GM12878 (cell line): Measurements from ENCODE around the gene MED13L. TPM values are rescaled to one million over a fixed set of nuclear protein-coding genes. Genes with fewer than 3 reads are reported as not detected.

Source experiments
- ATAC-seq: fragments of 200-7000 bp; cut with Tn5 transposase; 3 replicates; pipeline ENCODE4 v1.9.1; 2020; ENCODE audit warnings: mild to moderate bottlenecking, moderate library complexity
- BruUV-seq: library from RNA; stranded (reverse); fragments of 400-500 nt; replicated peaks from 2 replicates; lab custom pipeline; 2021; lab: Mats Ljungman, UMichigan
- CTCF ChIA-PET: fragments of 300-600 bp; sonication (Branson Sonifier 250); formaldehyde crosslinking; extraction: SDS; loops from one replicate; lab custom pipeline; 2021; ENCODE audit warnings: inconsistent platforms; lab: Yijun Ruan, JAX
- POLR2A ChIA-PET: fragments of 350-600 bp; formaldehyde crosslinking; extraction: SDS; loops from one replicate; lab custom pipeline; 2021; ENCODE audit warnings: inconsistent platforms; lab: Charles Lee
- RAD21 ChIA-PET: fragments of 300-600 bp; sonication (Branson Sonifier 250); formaldehyde crosslinking; loops from one replicate; lab custom pipeline; 2023; ENCODE audit warnings: antibody characterized with exemption; ENCODE audit not compliant: unreplicated experiment; lab: Charles Lee
- SMC1A ChIA-PET: fragments of 300-600 bp; sonication (Branson Sonifier 250); formaldehyde crosslinking; loops from one replicate; lab custom pipeline; 2023; ENCODE audit not compliant: unreplicated experiment, uncharacterized antibody; lab: Charles Lee
- DNase-seq: peaks from one replicate; pipeline ENCODE4 v3.0.0-alpha.2; 2011; ENCODE audit warnings: low read depth, low spot score
- FAIRE-seq: peaks from 3 replicates; lab custom pipeline; 2011; peaks lifted over from hg19 to GRCh38; lab: Jason Lieb, UNC
- H2AFZ ChIP-seq: 2 replicates; pipeline ENCODE4 v1.6.0; 2011; ENCODE audit warnings: low read depth, low read length, control low read depth; ENCODE audit not compliant: control insufficient read depth
- H3K27ac ChIP-seq: 2 replicates; pipeline ENCODE4 v1.5.1; 2011; ENCODE audit warnings: control low read depth; ENCODE audit not compliant: control insufficient read depth, insufficient read depth
- H3K27me3 ChIP-seq, 2 experiments: replicated peaks in 1 of 2; 2 replicates each; pipeline versions ENCODE4 v1.6.0 to v1.6.1; 2011; ENCODE audit warnings: low read length in 1 of 2; ENCODE audit not compliant: control insufficient read depth in 2 of 2, insufficient read depth in 2 of 2
- H3K36me3 ChIP-seq, 2 experiments: 2 replicates each; pipeline ENCODE4 v1.5.1; 2011; ENCODE audit warnings: low read length in 1 of 2; ENCODE audit not compliant: control insufficient read depth in 2 of 2, insufficient read depth in 2 of 2
- H3K4me1 ChIP-seq: 2 replicates; pipeline ENCODE4 v1.6.1; 2011; ENCODE audit warnings: mild to moderate bottlenecking, low read length, moderate library complexity, mixed read lengths; ENCODE audit not compliant: control insufficient read depth, insufficient read depth
- H3K4me2 ChIP-seq: 2 replicates; pipeline ENCODE4 v1.6.0; 2011; ENCODE audit warnings: control low read depth; ENCODE audit not compliant: control insufficient read depth, insufficient read depth
- H3K4me3 ChIP-seq: fragments of 200-600 bp; sonication (generic); 2 replicates; pipeline ENCODE4 v1.5.1; 2016
- H3K79me2 ChIP-seq: 2 replicates; pipeline ENCODE4 v1.6.0; 2011; ENCODE audit warnings: low read length; ENCODE audit not compliant: control insufficient read depth, insufficient read depth
- H3K9ac ChIP-seq: 2 replicates; pipeline ENCODE4 v1.8.0; 2011; ENCODE audit warnings: low read length, control low read depth, mixed read lengths; ENCODE audit not compliant: control insufficient read depth, insufficient read depth
- H3K9me3 ChIP-seq: replicated peaks from 3 replicates; pipeline ENCODE4 v1.5.1; 2011; ENCODE audit warnings: mild to moderate bottlenecking, low read length; ENCODE audit not compliant: control insufficient read depth, insufficient read depth
- H4K20me1 ChIP-seq: 2 replicates; pipeline ENCODE4 v1.6.0; 2011; ENCODE audit not compliant: control insufficient read depth, insufficient read depth
- CHD1 ChIP-seq: IDR thresholded peaks from 2 replicates; pipeline ENCODE4 v1.6.1; 2012; ENCODE audit warnings: low read depth, low read length, improper control_type of control experiment
- EED ChIP-seq: sonication (generic); IDR thresholded peaks from 2 replicates; pipeline ENCODE4 v1.6.1; 2016; ENCODE audit warnings: antibody characterized with exemption, low read depth
- FOXK2 ChIP-seq: fragments of 450-650 bp; IDR thresholded peaks from 2 replicates; pipeline ENCODE4 v1.6.1; 2017; ENCODE audit warnings: mild to moderate bottlenecking, moderate library complexity
- MEF2A ChIP-seq: IDR thresholded peaks from 2 replicates; pipeline ENCODE4 v1.6.1; 2011; ENCODE audit warnings: low read depth, mild to moderate bottlenecking, low read length, moderate library complexity; ENCODE audit not compliant: insufficient read depth
- MXI1 ChIP-seq: fragments of 150-350 bp; IDR thresholded peaks from 2 replicates; pipeline ENCODE4 v1.6.1; 2011; ENCODE audit warnings: low read depth, mild to moderate bottlenecking, inconsistent platforms, low read length, improper control_type of control experiment
- NR2F1 ChIP-seq: fragments of 450-650 bp; conservative IDR thresholded peaks from 2 replicates; pipeline ENCODE4 v1.6.1; 2017; ENCODE audit warnings: mild to moderate bottlenecking
- PAX8 ChIP-seq: fragments of 450-650 bp; IDR thresholded peaks from 2 replicates; pipeline ENCODE4 v1.6.1; 2017; ENCODE audit warnings: mild to moderate bottlenecking, moderate library complexity
- RBBP5 ChIP-seq: fragments of 200-600 bp; sonication (generic); conservative IDR thresholded peaks from 2 replicates; pipeline ENCODE4 v1.6.1; 2016
- RCOR1 ChIP-seq: conservative IDR thresholded peaks from 2 replicates; pipeline ENCODE4 v1.6.1; 2012; ENCODE audit warnings: low read depth, low read length, improper control_type of control experiment
- SIX5 ChIP-seq: IDR thresholded peaks from 2 replicates; pipeline ENCODE4 v1.6.1; 2011; ENCODE audit warnings: mild to moderate bottlenecking, low read depth, low read length, moderate library complexity; ENCODE audit not compliant: severe bottlenecking
- WGBS: methylation state at CpG from one replicate; pipeline ENCODE4 v1.1.6; 2016; ENCODE audit warnings: low lambda C conversion rate; ENCODE audit not compliant: insufficient replicate concordance, insufficient coverage; ENCODE audit errors: missing lambda C conversion rate; 5-methylcytosine and 5-hydroxymethylcytosine counted together
- in situ Hi-C: fragments of 300-500 bp; cut with MboI; formaldehyde crosslinking; loops from 9 replicates; pipeline ENCODE4 v1.14.3; 2018; ENCODE audit warnings: mixed read lengths
- intact Hi-C: fragments of 100-400 bp; cut with micrococcal nuclease; formaldehyde crosslinking; loops from one replicate; pipeline ENCODE4 v1.14.2; 2022; ENCODE audit not compliant: unreplicated experiment
- polyA plus RNA-seq, 11 experiments: library from polyadenylated mRNA; depleted of rRNA in 4 of 11; unstranded in 6 of 11; stranded (reverse) in 5 of 11; fragments of >200 nt; fragmentation: Nextera tagmentation in 4 of 11; fragmentation: Illumina TruSeq in 1 of 11; extraction: Ambion mirVana in 4 of 11; extraction: Trizol in 1 of 11; gene quantifications; 1 replicate in 1 of 11; 2 replicates in 10 of 11; pipeline versions ENCODE4 v1.2.1 to v1.2.3, GENCODE V29; 2011 to 2016; ENCODE audit warnings: inconsistent platforms in 2 of 11, missing spikeins in 2 of 11, low read depth in 1 of 11
- total RNA-seq, 4 experiments: library from RNA; depleted of rRNA in 3 of 4; stranded (reverse); fragments of >200 nt in 3 of 4; fragmentation: Illumina TruSeq in 1 of 4; extraction: Trizol in 1 of 4; gene quantifications; 2 replicates each; pipeline versions ENCODE4 v1.2.1 to v1.2.3, GENCODE V29; 2013 to 2021
- TF ChIP-seq, protein P1 (sequence below): fragments of 450-650 bp; IDR thresholded peaks from 2 replicates; pipeline ENCODE4 v1.6.1; 2017; ENCODE audit warnings: mild to moderate bottlenecking, low read depth, inconsistent platforms; ENCODE audit not compliant: poor library complexity, severe bottlenecking
- TF ChIP-seq, protein P2 (sequence below): fragments of 450-650 bp; IDR thresholded peaks from 2 replicates; pipeline ENCODE4 v1.6.1; 2017; ENCODE audit warnings: mild to moderate bottlenecking, moderate library complexity
- TF ChIP-seq, protein P3 (sequence below): fragments of 450-650 bp; IDR thresholded peaks from 2 replicates; pipeline ENCODE4 v1.6.1; 2018; ENCODE audit warnings: borderline replicate concordance, mild to moderate bottlenecking; ENCODE audit not compliant: partially characterized antibody
- TF ChIP-seq, protein P4 (sequence below): fragments of 450-650 bp; conservative IDR thresholded peaks from 2 replicates; pipeline ENCODE4 v1.6.1; 2017; ENCODE audit warnings: mild to moderate bottlenecking, moderate library complexity

Gene MED13L
- total and polyA plus RNA-seq, 10 of the 15 experiments (the other 5 are each of a cell fraction or from before 2014, with no cell fraction given), result 3.7 to 30.1 (median 9.1) TPM

DNA sequence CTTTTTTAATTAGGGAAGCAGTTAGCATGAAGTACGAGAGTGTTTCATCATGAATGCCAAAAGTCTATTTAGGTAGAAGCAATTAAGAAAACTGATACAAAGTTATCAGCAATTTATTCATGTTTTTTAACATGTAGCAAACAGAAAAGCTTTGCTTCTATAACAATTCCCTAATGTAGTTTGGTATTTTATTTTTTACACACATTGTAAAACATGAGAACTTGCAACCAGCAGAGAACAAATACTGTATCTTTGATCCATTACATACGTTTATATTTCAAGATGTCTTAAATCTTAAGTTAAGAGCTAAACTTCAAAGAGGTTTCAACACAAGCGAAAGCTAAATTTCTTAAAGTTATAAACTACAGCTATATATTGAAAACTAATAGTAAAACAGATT is 39.3 kb downstream of the MED13L start:
- no peak overlapping the region for H2AFZ ChIP-seq
- no peaks in the 10 kb centered on the region for H3K36me3 ChIP-seq
- no peaks in the 10 kb centered on the region for H3K9me3 ChIP-seq
- no peak overlapping the region for H3K4me2 ChIP-seq
- ChIA-PET SMC1A (interaction anchor here (0.6 to 3.3 kb wide), 6 partner anchors 10 to 364 kb away, joined by 3 to 13 read pairs (median 4); no protein-coding TSS in a partner anchor), CTCF (interaction anchor here (0.6 to 3.7 kb wide), 8 partner anchors 9 to 471 kb away, joined by 3 to 31 read pairs (median 4); no protein-coding TSS in a partner anchor), RAD21 (interaction anchor here (1.3 to 3.5 kb wide), 2 partner anchors 97 to 174 kb away, joined by 4 to 31 read pairs; no protein-coding TSS in a partner anchor), POLR2A (no interaction called here)
- DNase-seq (no peak), ATAC-seq (no peak), FAIRE-seq (no peak)
- no TSS peak for BruUV-seq
- H3K27me3 ChIP-seq, result no peaks in the 10 kb centered on the region
- H3K79me2 ChIP-seq, result no peaks in the 10 kb centered on the region; the same call in none of the 2 replicates
- WGBS, result 78% methylated on average over 3 of the region's 3 CpGs
- in situ Hi-C loops (no loop called here), intact Hi-C loops (no loop called here)
- H3K4me3 ChIP-seq, result no peak overlapping the region
- no peak overlapping the region for H3K27ac ChIP-seq
- no peaks in the 10 kb centered on the region for H3K4me1 ChIP-seq
- H4K20me1 ChIP-seq, result no peaks in the 10 kb centered on the region
- no peak overlapping the region for H3K9ac ChIP-seq
- TF ChIP-seq, protein P1, sequence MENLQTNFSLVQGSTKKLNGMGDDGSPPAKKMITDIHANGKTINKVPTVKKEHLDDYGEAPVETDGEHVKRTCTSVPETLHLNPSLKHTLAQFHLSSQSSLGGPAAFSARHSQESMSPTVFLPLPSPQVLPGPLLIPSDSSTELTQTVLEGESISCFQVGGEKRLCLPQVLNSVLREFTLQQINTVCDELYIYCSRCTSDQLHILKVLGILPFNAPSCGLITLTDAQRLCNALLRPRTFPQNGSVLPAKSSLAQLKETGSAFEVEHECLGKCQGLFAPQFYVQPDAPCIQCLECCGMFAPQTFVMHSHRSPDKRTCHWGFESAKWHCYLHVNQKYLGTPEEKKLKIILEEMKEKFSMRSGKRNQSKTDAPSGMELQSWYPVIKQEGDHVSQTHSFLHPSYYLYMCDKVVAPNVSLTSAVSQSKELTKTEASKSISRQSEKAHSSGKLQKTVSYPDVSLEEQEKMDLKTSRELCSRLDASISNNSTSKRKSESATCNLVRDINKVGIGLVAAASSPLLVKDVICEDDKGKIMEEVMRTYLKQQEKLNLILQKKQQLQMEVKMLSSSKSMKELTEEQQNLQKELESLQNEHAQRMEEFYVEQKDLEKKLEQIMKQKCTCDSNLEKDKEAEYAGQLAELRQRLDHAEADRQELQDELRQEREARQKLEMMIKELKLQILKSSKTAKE, result no peak
- TF ChIP-seq SIX5 (no peak), EED (no peak), CHD1 (no peak), MXI1 (no peak), MEF2A (no peak), NR2F1 (no peak), FOXK2 (no peak), PAX8 (no peak), RBBP5 (no peak), RCOR1 (no peak)
- TF ChIP-seq, protein P2, sequence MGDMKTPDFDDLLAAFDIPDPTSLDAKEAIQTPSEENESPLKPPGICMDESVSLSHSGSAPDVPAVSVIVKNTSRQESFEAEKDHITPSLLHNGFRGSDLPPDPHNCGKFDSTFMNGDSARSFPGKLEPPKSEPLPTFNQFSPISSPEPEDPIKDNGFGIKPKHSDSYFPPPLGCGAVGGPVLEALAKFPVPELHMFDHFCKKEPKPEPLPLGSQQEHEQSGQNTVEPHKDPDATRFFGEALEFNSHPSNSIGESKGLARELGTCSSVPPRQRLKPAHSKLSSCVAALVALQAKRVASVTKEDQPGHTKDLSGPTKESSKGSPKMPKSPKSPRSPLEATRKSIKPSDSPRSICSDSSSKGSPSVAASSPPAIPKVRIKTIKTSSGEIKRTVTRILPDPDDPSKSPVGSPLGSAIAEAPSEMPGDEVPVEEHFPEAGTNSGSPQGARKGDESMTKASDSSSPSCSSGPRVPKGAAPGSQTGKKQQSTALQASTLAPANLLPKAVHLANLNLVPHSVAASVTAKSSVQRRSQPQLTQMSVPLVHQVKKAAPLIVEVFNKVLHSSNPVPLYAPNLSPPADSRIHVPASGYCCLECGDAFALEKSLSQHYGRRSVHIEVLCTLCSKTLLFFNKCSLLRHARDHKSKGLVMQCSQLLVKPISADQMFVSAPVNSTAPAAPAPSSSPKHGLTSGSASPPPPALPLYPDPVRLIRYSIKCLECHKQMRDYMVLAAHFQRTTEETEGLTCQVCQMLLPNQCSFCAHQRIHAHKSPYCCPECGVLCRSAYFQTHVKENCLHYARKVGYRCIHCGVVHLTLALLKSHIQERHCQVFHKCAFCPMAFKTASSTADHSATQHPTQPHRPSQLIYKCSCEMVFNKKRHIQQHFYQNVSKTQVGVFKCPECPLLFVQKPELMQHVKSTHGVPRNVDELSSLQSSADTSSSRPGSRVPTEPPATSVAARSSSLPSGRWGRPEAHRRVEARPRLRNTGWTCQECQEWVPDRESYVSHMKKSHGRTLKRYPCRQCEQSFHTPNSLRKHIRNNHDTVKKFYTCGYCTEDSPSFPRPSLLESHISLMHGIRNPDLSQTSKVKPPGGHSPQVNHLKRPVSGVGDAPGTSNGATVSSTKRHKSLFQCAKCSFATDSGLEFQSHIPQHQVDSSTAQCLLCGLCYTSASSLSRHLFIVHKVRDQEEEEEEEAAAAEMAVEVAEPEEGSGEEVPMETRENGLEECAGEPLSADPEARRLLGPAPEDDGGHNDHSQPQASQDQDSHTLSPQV, result no peak
- TF ChIP-seq, protein P3, sequence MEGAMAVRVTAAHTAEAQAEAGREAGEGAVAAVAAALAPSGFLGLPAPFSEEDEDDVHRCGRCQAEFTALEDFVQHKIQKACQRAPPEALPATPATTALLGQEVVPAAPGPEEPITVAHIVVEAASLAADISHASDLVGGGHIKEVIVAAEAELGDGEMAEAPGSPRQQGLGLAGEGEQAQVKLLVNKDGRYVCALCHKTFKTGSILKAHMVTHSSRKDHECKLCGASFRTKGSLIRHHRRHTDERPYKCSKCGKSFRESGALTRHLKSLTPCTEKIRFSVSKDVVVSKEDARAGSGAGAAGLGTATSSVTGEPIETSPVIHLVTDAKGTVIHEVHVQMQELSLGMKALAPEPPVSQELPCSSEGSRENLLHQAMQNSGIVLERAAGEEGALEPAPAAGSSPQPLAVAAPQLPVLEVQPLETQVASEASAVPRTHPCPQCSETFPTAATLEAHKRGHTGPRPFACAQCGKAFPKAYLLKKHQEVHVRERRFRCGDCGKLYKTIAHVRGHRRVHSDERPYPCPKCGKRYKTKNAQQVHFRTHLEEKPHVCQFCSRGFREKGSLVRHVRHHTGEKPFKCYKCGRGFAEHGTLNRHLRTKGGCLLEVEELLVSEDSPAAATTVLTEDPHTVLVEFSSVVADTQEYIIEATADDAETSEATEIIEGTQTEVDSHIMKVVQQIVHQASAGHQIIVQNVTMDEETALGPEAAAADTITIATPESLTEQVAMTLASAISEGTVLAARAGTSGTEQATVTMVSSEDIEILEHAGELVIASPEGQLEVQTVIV, result no peak
- TF ChIP-seq, protein P4, sequence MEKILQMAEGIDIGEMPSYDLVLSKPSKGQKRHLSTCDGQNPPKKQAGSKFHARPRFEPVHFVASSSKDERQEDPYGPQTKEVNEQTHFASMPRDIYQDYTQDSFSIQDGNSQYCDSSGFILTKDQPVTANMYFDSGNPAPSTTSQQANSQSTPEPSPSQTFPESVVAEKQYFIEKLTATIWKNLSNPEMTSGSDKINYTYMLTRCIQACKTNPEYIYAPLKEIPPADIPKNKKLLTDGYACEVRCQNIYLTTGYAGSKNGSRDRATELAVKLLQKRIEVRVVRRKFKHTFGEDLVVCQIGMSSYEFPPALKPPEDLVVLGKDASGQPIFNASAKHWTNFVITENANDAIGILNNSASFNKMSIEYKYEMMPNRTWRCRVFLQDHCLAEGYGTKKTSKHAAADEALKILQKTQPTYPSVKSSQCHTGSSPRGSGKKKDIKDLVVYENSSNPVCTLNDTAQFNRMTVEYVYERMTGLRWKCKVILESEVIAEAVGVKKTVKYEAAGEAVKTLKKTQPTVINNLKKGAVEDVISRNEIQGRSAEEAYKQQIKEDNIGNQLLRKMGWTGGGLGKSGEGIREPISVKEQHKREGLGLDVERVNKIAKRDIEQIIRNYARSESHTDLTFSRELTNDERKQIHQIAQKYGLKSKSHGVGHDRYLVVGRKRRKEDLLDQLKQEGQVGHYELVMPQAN, result no peak
